Dedifferentiated amniotic fluid mesenchymal stem cell (primary cell): Measurements from ENCODE around the gene OR4M1.
"Not testable (repeated sequence)": the region's sequence is repeated elsewhere in the genome, so short reads cannot be mapped to it uniquely, and the experiment has no call there.

Source experiments
- DNase-seq: peaks from one replicate; pipeline ENCODE4 v3.0.0-alpha.2; 2016; ENCODE audit errors: extremely low spot score

Gene OR4M1

DNA sequence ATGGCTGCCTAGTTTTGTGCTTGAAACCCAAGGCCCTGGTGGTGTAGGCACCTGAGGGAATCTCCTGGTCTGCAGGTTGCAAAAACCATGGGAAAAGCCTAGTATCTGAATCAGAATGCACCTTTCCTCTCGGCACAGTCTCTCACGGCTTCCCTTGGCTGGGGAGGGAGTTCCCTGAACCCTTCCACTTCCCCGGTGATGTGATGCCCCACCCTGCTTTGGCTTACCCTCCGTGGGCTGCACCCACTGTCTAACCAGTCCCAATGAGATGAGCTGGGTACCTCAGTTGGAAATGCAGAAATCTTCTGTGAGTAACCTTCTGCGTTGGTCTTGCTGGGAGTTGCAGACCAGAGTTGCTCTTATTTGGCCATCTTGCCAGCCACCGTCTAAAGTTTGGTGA lies 47.7 kb downstream of the OR4M1 start:
- DNase-seq = not testable (repeated sequence)

DNA sequence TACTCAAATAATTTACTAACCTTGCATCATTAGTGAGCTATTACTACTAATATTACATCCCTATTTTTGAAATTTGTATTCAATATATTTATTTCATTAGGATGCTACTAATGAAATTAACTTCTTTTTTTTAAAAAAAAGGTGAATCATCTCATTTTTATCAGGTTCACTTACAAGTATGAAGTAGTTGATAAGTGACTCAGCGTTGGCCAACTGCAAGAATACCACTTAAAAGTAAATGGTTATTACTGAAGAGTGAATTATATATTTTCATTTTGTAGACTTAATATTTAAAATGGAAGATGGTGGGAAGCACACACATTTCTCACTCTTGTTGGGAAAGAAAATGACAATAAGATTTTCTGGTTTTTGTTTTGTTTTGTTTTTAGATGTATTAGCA lies 49.9 kb downstream of the OR4M1 start:
- DNase-seq = no peak

DNA sequence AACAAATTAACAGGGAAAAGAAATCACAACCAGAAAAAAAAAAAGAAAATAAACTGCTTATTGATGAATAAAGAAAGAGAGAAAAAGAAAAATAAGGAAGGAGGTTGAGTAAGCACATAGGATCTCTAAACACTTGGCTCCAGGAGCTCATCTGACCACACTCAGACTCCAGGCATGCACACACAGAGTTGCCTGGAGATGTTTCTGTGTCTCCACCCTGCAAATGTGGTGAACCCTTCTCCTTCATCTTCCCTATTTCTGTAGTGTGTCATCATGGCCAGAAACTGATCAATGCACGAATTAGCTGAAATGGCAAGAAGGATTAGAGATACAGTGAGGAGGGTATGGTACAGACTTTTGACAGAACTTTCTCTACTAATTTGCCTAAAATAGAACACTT lies 50.5 kb downstream of the OR4M1 start:
- no peak for DNase-seq

- not testable (repeated sequence) for DNase-seq
Measured at GRCh38 chr14:19827626-19828244, 54.4 kb downstream of the OR4M1 start.

DNA sequence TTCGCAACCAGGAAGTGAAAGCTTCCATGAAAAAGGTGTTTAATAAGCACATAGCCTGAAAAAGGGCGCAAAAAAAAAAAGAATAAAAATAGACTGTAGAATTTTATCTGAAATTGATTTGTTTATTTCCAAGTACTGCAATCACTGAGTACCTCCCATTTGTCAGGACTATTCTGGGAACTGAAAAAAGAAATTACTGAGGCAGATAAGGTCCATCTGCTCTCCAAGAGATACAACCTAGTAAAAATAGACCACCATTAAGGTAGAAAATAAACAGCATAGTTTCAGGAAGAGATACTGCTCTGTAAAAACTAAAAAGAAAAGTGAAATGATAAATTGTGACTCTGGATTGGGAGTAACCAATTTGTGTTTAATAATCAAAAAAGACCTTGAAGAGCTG lies 55.0 kb downstream of the OR4M1 start:
- DNase-seq = no peak
